H1 (cell line): ENCODE measurements around the gene ABI1. TPM values are rescaled to one million over a fixed set of nuclear protein-coding genes. Genes with fewer than 3 reads are reported as not detected.

Experiments used
- CTCF ChIA-PET: fragments of 300-600 bp; sonication (Branson Sonifier 250); formaldehyde crosslinking; loops from one replicate; lab custom pipeline; 2021; ENCODE audit not compliant: partially characterized antibody; lab: Charles Lee
- POLR2A ChIA-PET: fragments of 300-600 bp; sonication (Branson Sonifier 250); formaldehyde crosslinking; loops from one replicate; lab custom pipeline; 2021; ENCODE audit warnings: inconsistent platforms; ENCODE audit not compliant: partially characterized antibody; lab: Charles Lee
- DNase-seq, 2 experiments: peaks; one replicate each; pipeline versions ENCODE4 v3.0.0 to v3.0.0-alpha.2; 2010 to 2022; ENCODE audit warnings: low spot score in 2 of 2, low read depth in 1 of 2, mixed read lengths in 1 of 2
- FAIRE-seq: peaks from 2 replicates; lab custom pipeline; 2011; peaks lifted over from hg19 to GRCh38; lab: Jason Lieb, UNC
- H2AFZ ChIP-seq: 2 replicates; pipeline ENCODE4 v1.8.1; 2012; ENCODE audit warnings: low read length, inconsistent platforms
- H2AK5ac ChIP-seq: 2 replicates; pipeline ENCODE4 v1.6.1; 2013; ENCODE audit warnings: low read depth, low read length
- H2BK120ac ChIP-seq: replicated peaks from 2 replicates; pipeline ENCODE3; 2013; ENCODE audit warnings: low read depth, low read length, inconsistent platforms
- H2BK12ac ChIP-seq: 2 replicates; pipeline ENCODE4 v1.6.1; 2013; ENCODE audit warnings: low read depth, low read length
- H2BK15ac ChIP-seq: 2 replicates; pipeline ENCODE4 v1.6.1; 2013; ENCODE audit warnings: low read length
- H2BK20ac ChIP-seq: 2 replicates; pipeline ENCODE4 v1.6.1; 2013; ENCODE audit warnings: low read length
- H2BK5ac ChIP-seq: 2 replicates; pipeline ENCODE4 v1.6.1; 2013; ENCODE audit warnings: low read depth, low read length
- H3K14ac ChIP-seq: 2 replicates; pipeline ENCODE4 v1.6.1; 2013; ENCODE audit warnings: inconsistent platforms; ENCODE audit not compliant: insufficient read length
- H3K18ac ChIP-seq: 2 replicates; pipeline ENCODE4 v1.6.1; 2013; ENCODE audit warnings: low read length; ENCODE audit errors: extremely low read depth
- H3K23ac ChIP-seq: 2 replicates; pipeline ENCODE4 v1.6.1; 2013; ENCODE audit warnings: inconsistent platforms; ENCODE audit not compliant: insufficient read length
- H3K23me2 ChIP-seq: 2 replicates; pipeline ENCODE4 v1.6.1; 2013; ENCODE audit warnings: low read depth, low read length
- H3K27ac ChIP-seq: 2 replicates; pipeline ENCODE4 v1.6.1; 2011; ENCODE audit warnings: low read depth, low read length, inconsistent platforms
- H3K27me3 ChIP-seq, 4 experiments: replicated peaks in 1 of 4; 1 replicate in 1 of 4; 2 replicates in 3 of 4; pipeline versions ENCODE4 v1.6.1 to v1.8.1; 2011 to 2013; ENCODE audit warnings: low read length in 3 of 4, mild to moderate bottlenecking in 3 of 4, inconsistent platforms in 2 of 4, mixed read lengths in 2 of 4, moderate library complexity in 1 of 4; ENCODE audit not compliant: control insufficient read depth in 3 of 4, insufficient read depth in 3 of 4; ENCODE audit errors: extremely low read depth in 1 of 4
- H3K36me3 ChIP-seq, 4 experiments: 2 replicates each; pipeline versions ENCODE4 v1.6.1 to v1.8.1; 2011 to 2013; ENCODE audit warnings: mild to moderate bottlenecking in 4 of 4, low read length in 3 of 4, moderate library complexity in 2 of 4, control low read depth in 1 of 4, inconsistent platforms in 1 of 4; ENCODE audit not compliant: insufficient read depth in 4 of 4, control insufficient read depth in 2 of 4
- H3K4ac ChIP-seq: replicated peaks from 2 replicates; pipeline ENCODE3; 2013; ENCODE audit warnings: low read length, low read depth, mixed read lengths, inconsistent platforms; ENCODE audit not compliant: insufficient read length
- H3K4me1 ChIP-seq, 4 experiments: replicated peaks in 1 of 4; 1 replicate in 1 of 4; 2 replicates in 3 of 4; pipeline versions ENCODE4 v1.6.1 to v1.8.1; 2011 to 2013; ENCODE audit warnings: low read length in 3 of 4, inconsistent platforms in 2 of 4, mixed read lengths in 1 of 4; ENCODE audit not compliant: insufficient read depth in 4 of 4, control insufficient read depth in 3 of 4
- H3K4me2 ChIP-seq, 2 experiments: 2 replicates each; pipeline versions ENCODE4 v1.6.1 to v1.8.1; 2011 to 2013; ENCODE audit warnings: low read depth in 2 of 2, low read length in 2 of 2, control low read depth in 1 of 2, inconsistent platforms in 1 of 2, mild to moderate bottlenecking in 1 of 2; ENCODE audit not compliant: insufficient read depth in 1 of 2
- H3K4me3 ChIP-seq, 4 experiments: fragments of 200-600, 300-600 bp in 1 of 4; sonication (generic), shearing (Covaris generic), sonication (Bioruptor Twin) in 1 of 4; 2 replicates each; pipeline versions ENCODE4 v1.5.1 to v1.8.1; 2011 to 2016; ENCODE audit warnings: low read length in 4 of 4, low read depth in 3 of 4, control low read depth in 2 of 4, inconsistent platforms in 2 of 4, mild to moderate bottlenecking in 2 of 4, mixed read lengths in 1 of 4, moderate library complexity in 1 of 4; ENCODE audit not compliant: insufficient read depth in 2 of 4; ENCODE audit errors: extremely low read depth in 1 of 4
- H3K56ac ChIP-seq: replicated peaks from 2 replicates; pipeline ENCODE3; 2013; ENCODE audit warnings: low read depth, mild to moderate bottlenecking, mixed read lengths, low read length, inconsistent platforms; ENCODE audit not compliant: insufficient read length
- H3K79me1 ChIP-seq: 2 replicates; pipeline ENCODE4 v1.6.1; 2013; ENCODE audit warnings: low read depth, low read length, control low read depth
- H3K79me2 ChIP-seq, 2 experiments: 2 replicates each; pipeline versions ENCODE4 v1.6.1 to v1.8.1; 2012 to 2013; ENCODE audit warnings: low read length in 2 of 2, mild to moderate bottlenecking in 2 of 2, inconsistent platforms in 1 of 2; ENCODE audit not compliant: insufficient read depth in 2 of 2, control insufficient read depth in 1 of 2
- H3K9ac ChIP-seq, 4 experiments: replicated peaks in 1 of 4; 1 replicate in 1 of 4; 2 replicates in 3 of 4; pipeline versions ENCODE4 v1.6.1 to v1.8.1; 2011 to 2013; ENCODE audit warnings: low read depth in 3 of 4, low read length in 3 of 4, control low read depth in 2 of 4, mild to moderate bottlenecking in 2 of 4, moderate library complexity in 2 of 4, inconsistent platforms in 1 of 4; ENCODE audit errors: extremely low read depth in 1 of 4
- H3K9me3 ChIP-seq, 2 experiments: 2 replicates each; pipeline versions ENCODE4 v1.6.1 to v1.8.1; 2012 to 2013; ENCODE audit warnings: mild to moderate bottlenecking in 2 of 2, moderate library complexity in 2 of 2, control low read depth in 1 of 2, inconsistent platforms in 1 of 2, low read depth in 1 of 2, low read length in 1 of 2, mixed read lengths in 1 of 2; ENCODE audit not compliant: insufficient read depth in 2 of 2
- H4K20me1 ChIP-seq, 2 experiments: replicated peaks in 1 of 2; 2 replicates each; pipeline versions ENCODE3 to v1.8.1; 2011 to 2013; ENCODE audit warnings: inconsistent platforms in 2 of 2, low read length in 2 of 2, mild to moderate bottlenecking in 1 of 2; ENCODE audit not compliant: insufficient read depth in 2 of 2, control insufficient read depth in 1 of 2
- H4K5ac ChIP-seq: 2 replicates; pipeline ENCODE4 v1.6.1; 2013; ENCODE audit warnings: low read length, low read depth, mixed read lengths, inconsistent platforms; ENCODE audit not compliant: insufficient read length
- H4K8ac ChIP-seq: 2 replicates; pipeline ENCODE4 v1.8.0; 2013; ENCODE audit warnings: mild to moderate bottlenecking, moderate library complexity, low read length, inconsistent platforms; ENCODE audit not compliant: insufficient read depth; ENCODE audit errors: extremely low read depth
- H4K91ac ChIP-seq: replicated peaks from 2 replicates; pipeline ENCODE3; 2013; ENCODE audit warnings: low read length, mixed read lengths, inconsistent platforms; ENCODE audit not compliant: insufficient read length
- NANOG ChIP-seq: IDR thresholded peaks from 2 replicates; pipeline ENCODE4 v1.6.1; 2011; ENCODE audit warnings: low read length, low read depth, mild to moderate bottlenecking, inconsistent platforms; ENCODE audit not compliant: insufficient read depth, poor library complexity, severe bottlenecking
- RAD21 ChIP-seq, 2 experiments: IDR thresholded peaks in 1 of 2; conservative IDR thresholded peaks in 1 of 2; 2 replicates each; pipeline ENCODE4 v1.6.1; 2011; ENCODE audit warnings: low read depth in 2 of 2, low read length in 2 of 2, improper control_type of control experiment in 1 of 2, inconsistent platforms in 1 of 2, mild to moderate bottlenecking in 1 of 2, moderate library complexity in 1 of 2
- SP2 ChIP-seq: IDR thresholded peaks from 2 replicates; pipeline ENCODE4 v1.6.1; 2012; ENCODE audit warnings: mild to moderate bottlenecking, low read length, inconsistent platforms
- TAF1 ChIP-seq: IDR thresholded peaks from 2 replicates; pipeline ENCODE4 v1.6.1; 2011; ENCODE audit warnings: mild to moderate bottlenecking, low read depth, low read length
- WGBS, 2 experiments: shearing (Covaris generic) in 1 of 2; methylation state at CpG; one replicate each; pipeline versions ENCODE4 v1.1.6 to v1.1.7; 2013 to 2015; ENCODE audit warnings: low lambda C conversion rate in 2 of 2, mixed read lengths in 2 of 2, inconsistent platforms in 1 of 2, low coverage in 1 of 2, missing lambda C conversion rate in 1 of 2; ENCODE audit not compliant: insufficient replicate concordance in 2 of 2, insufficient coverage in 1 of 2, insufficient read length in 1 of 2; ENCODE audit errors: extremely low coverage in 1 of 2, missing lambda C conversion rate in 1 of 2; 5-methylcytosine and 5-hydroxymethylcytosine counted together
- polyA plus RNA-seq, 7 experiments: library from polyadenylated mRNA; depleted of rRNA in 3 of 7; stranded (reverse) in 5 of 7; unstranded in 2 of 7; fragments of >200 nt in 5 of 7; fragments of 200-250 nt in 2 of 7; gene quantifications; 1 replicate in 5 of 7; 2 replicates in 1 of 7; 4 replicates in 1 of 7; pipeline versions ENCODE4 v1.2.1 to v1.2.3, GENCODE V29; 2011 to 2013; ENCODE audit warnings: missing spikeins in 2 of 7, mixed read lengths in 2 of 7
- total RNA-seq: library from RNA; stranded (reverse); fragmentation: NEBNext Ultra II Directional; extraction: Animal tissue kit (Norgen Biotek cat#: 25700); gene quantifications from 2 replicates; pipeline ENCODE4 v1.2.1, GENCODE V29; 2021
- TF ChIP-seq, protein P1 (sequence below), 3 experiments: IDR thresholded peaks; 1 replicate in 2 of 3; 2 replicates in 1 of 3; pipeline versions ENCODE4 v1.5.1 to v1.6.1; 2011; ENCODE audit warnings: low read length in 3 of 3, mild to moderate bottlenecking in 3 of 3, inconsistent platforms in 2 of 3, low read depth in 1 of 3, moderate library complexity in 1 of 3; ENCODE audit not compliant: insufficient read depth in 1 of 3; ENCODE audit errors: control extremely low read depth in 1 of 3

Gene ABI1
- total and polyA plus RNA-seq, 2 of the 8 experiments (the other 6 are each of a cell fraction or from before 2014, with no cell fraction given): 35.4 to 37.0 TPM

DNA sequence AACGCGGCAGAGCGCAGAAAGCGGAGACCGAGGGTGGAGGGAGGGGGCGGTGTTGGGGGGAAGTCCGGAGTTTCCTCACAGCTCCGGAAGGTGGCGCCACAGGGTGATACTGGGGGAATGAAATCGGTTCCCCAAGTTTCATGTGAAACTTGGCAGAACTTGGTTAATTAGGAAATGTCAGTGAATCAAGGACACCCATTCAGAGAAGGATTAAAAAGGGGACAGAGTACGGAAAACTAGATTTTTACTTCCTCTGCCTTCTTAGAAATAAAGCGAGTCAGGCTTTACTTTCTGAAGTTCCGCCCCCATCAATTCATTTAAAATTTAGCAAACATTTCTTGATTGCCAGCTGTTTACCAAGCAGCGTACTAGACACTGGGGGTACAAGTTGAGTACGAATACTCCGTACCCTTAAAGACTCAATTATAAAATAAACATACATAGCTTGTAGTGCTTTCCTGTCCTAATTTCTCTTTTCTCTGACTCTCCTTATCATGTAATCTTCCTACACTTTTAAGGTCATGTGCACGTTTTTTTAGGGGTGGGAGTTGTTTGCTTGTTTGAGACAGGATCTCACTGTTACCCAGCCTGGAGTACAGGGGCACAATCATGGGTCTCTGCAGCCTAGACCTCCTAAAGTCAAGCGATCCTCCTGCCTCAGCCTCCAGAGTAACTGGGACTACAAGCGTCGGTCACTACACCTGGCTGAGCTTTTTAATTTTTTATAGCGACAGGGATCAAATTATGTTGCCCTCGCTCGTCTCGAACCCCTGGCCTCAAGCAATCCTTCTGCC, 644 bp upstream of the ABI1 start:
- peak overlapping the region; percentile 75 for H2AFZ ChIP-seq
- peak overlapping the region; percentile 59; the same call in 1 of the 2 replicates for H4K8ac ChIP-seq
- peaks cover 0 to 2% (median 0%) of the 10 kb centered on the region in 4 experiments; a peak in 4 of 7 replicates for H3K4me1 ChIP-seq
- peaks cover 0 to 37% of the 10 kb centered on the region in 2 experiments; a peak in 3 of 4 replicates for H3K79me2 ChIP-seq
- H3K36me3 ChIP-seq: no peaks in the 10 kb centered on the region
- H3K4me2 ChIP-seq: no peak overlapping the region; a peak in 1 of 4 replicates
- no peaks in the 10 kb centered on the region for H3K23me2 ChIP-seq
- no peaks in the 10 kb centered on the region for H3K79me1 ChIP-seq
- H3K9ac ChIP-seq: no peak overlapping the region
- no peak overlapping the region for H3K4me3 ChIP-seq
- no peak overlapping the region for H3K14ac ChIP-seq
- DNase-seq (no peak), FAIRE-seq (no peak)
- H4K5ac ChIP-seq: peak overlapping the region; percentile 54
- peaks cover 0 to 1% of the 10 kb centered on the region in 2 experiments for H4K20me1 ChIP-seq
- H3K27ac ChIP-seq: peak overlapping the region; percentile 39
- no peak overlapping the region for H3K56ac ChIP-seq
- POLR2A ChIA-PET: interaction anchor here (0.9 to 1.9 kb wide), 3 partner anchors 8 to 34 kb away, joined by 3 to 5 read pairs (median 4); no protein-coding TSS in a partner anchor
- CTCF ChIA-PET: interaction anchor here (0.7 to 4.1 kb wide), 11 partner anchors 10 to 279 kb away, joined by 3 to 29 read pairs (median 4); no protein-coding TSS in a partner anchor
- H2BK15ac ChIP-seq: no peak overlapping the region
- no peak overlapping the region; the same call in 1 of the 2 replicates for H2AK5ac ChIP-seq
- no peak overlapping the region for H3K4ac ChIP-seq
- H3K27me3 ChIP-seq: no peaks in the 10 kb centered on the region
- no peak overlapping the region for H3K18ac ChIP-seq
- H3K9me3 ChIP-seq: no peaks in the 10 kb centered on the region
- H3K23ac ChIP-seq: no peak overlapping the region
- no peak overlapping the region for H2BK120ac ChIP-seq
- no peak overlapping the region for H4K91ac ChIP-seq
- peak overlapping the region; percentile 88; the same call in 1 of the 2 replicates for H2BK12ac ChIP-seq
- H2BK5ac ChIP-seq: no peak overlapping the region
- TF ChIP-seq NANOG (no peak), TAF1 (no peak), RAD21 (IDR thresholded peaks at IDR 0.05 in 1 of 2, conservative IDR thresholded peaks at IDR 0.05 in 1 of 2; ENCODE audit: low read depth in 2 of 2, low read length in 2 of 2) (peak; percentile 44 to 54; a peak in 3 of 4 replicates), SP2 (no peak)
- TF ChIP-seq, protein P1, sequence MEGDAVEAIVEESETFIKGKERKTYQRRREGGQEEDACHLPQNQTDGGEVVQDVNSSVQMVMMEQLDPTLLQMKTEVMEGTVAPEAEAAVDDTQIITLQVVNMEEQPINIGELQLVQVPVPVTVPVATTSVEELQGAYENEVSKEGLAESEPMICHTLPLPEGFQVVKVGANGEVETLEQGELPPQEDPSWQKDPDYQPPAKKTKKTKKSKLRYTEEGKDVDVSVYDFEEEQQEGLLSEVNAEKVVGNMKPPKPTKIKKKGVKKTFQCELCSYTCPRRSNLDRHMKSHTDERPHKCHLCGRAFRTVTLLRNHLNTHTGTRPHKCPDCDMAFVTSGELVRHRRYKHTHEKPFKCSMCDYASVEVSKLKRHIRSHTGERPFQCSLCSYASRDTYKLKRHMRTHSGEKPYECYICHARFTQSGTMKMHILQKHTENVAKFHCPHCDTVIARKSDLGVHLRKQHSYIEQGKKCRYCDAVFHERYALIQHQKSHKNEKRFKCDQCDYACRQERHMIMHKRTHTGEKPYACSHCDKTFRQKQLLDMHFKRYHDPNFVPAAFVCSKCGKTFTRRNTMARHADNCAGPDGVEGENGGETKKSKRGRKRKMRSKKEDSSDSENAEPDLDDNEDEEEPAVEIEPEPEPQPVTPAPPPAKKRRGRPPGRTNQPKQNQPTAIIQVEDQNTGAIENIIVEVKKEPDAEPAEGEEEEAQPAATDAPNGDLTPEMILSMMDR (IDR thresholded peaks at IDR 0.05; ENCODE audit: control extremely low read depth in 1 of 3, insufficient read depth in 1 of 3, low read depth in 1 of 3, low read length in 3 of 3): peak; percentile 45 to 76 (median 62)
- TF ChIP-seq, all 59 proteins: peak for 2
- WGBS, 2 experiments: 55% methylated on average over 20 of the region's 24 CpGs; no CpG with 5 or more reads in 1 of the 2 experiments
- no peak overlapping the region for H2BK20ac ChIP-seq
